Vagina (tissue), 2 donors: Measurements from ENCODE around the gene CFAP119. TPM values are rescaled to one million over a fixed set of nuclear protein-coding genes. Genes with fewer than 3 reads are reported as not detected.

ENCODE experiments used
- DNase-seq, 2 donors: peaks; one replicate each; pipeline ENCODE4 v3.0.0-alpha.2; 2017; ENCODE audit errors: extremely low spot score in 2 of 2
- H3K27ac ChIP-seq: fragments of 200-600 bp; sonication (generic); one replicate; pipeline ENCODE4 v1.5.1; 2019
- H3K27me3 ChIP-seq: fragments of 200-600 bp; sonication (generic); one replicate; pipeline ENCODE4 v1.5.1; 2019
- H3K36me3 ChIP-seq, 2 donors: fragments of 200-600 bp; sonication (generic); one replicate each; pipeline ENCODE4 v1.5.1; 2017 to 2019
- H3K4me1 ChIP-seq: fragments of 200-600 bp; sonication (generic); one replicate; pipeline ENCODE4 v1.5.1; 2019
- H3K4me3 ChIP-seq, 2 donors: fragments of 200-600 bp; sonication (generic); 1 replicate in 1 of 2; 2 replicates in 1 of 2; pipeline ENCODE4 v1.5.1; 2016 to 2019
- H3K9me3 ChIP-seq: fragments of 200-600 bp; sonication (generic); one replicate; pipeline ENCODE4 v1.5.1; 2019
- CTCF ChIP-seq, 3 experiments: fragments of 450-650 bp in 2 of 3; fragments of 200-600 bp in 1 of 3; sonication (generic) in 1 of 3; IDR thresholded peaks; one replicate each; pipeline ENCODE4 v1.5.1; 2017 to 2019; ENCODE audit warnings: antibody characterized with exemption in 3 of 3, mild to moderate bottlenecking in 2 of 3, moderate library complexity in 2 of 3
- POLR2A ChIP-seq, 2 donors: fragments of 450-650 bp; IDR thresholded peaks; one replicate each; pipeline ENCODE4 v1.6.1; 2017; ENCODE audit warnings: antibody characterized with exemption in 2 of 2, mild to moderate bottlenecking in 2 of 2, moderate library complexity in 2 of 2
- POLR2AphosphoS5 ChIP-seq, 2 donors: sonication (generic); formaldehyde crosslinking; IDR thresholded peaks; one replicate each; pipeline ENCODE4 v1.9.0; 2017; ENCODE audit warnings: antibody characterized with exemption in 2 of 2, mild to moderate bottlenecking in 2 of 2, low read depth in 1 of 2; ENCODE audit not compliant: insufficient read depth in 1 of 2
- intact Hi-C: fragments of 100-400 bp; cut with DNase I; formaldehyde crosslinking; loops from one replicate; pipeline ENCODE4 v1.15.1; 2023
- total RNA-seq: library from RNA; depleted of rRNA; stranded (reverse); fragments of >200 nt; gene quantifications from one replicate; pipeline ENCODE4 v1.2.3, GENCODE V29; 2016

CFAP119 gene
- total RNA-seq, 1 donor from 2014 or later = 1.7 TPM

- Histone ChIP-seq H3K36me3 (peaks cover 0 to 27% of the 10 kb centered on the region in 2 donors), H3K27ac (no peak overlapping the region), H3K27me3 (no peaks in the 10 kb centered on the region), H3K4me1 (peaks cover 31% of the 10 kb centered on the region), H3K4me3 (no peak overlapping the region), H3K9me3 (no peaks in the 10 kb centered on the region)
- no peak for DNase-seq
- intact Hi-C loops = no loop called here
- no peak for TF ChIP-seq POLR2A (IDR thresholded peaks at IDR 0.05)
- TF ChIP-seq CTCF (IDR thresholded peaks at IDR 0.05) = no peak
- no peak for TF ChIP-seq POLR2AphosphoS5 (IDR thresholded peaks at IDR 0.05; ENCODE audit: insufficient read depth in 1 of 2, low read depth in 1 of 2)
These were observed 18.2 kb upstream of the CFAP119 start for GRCh38 chr16:30780021-30780420.

- Histone ChIP-seq H3K27ac (no peak overlapping the region), H3K9me3 (no peaks in the 10 kb centered on the region), H3K27me3 (no peaks in the 10 kb centered on the region), H3K4me1 (peaks cover 31% of the 10 kb centered on the region), H3K36me3 (peaks cover 0 to 27% of the 10 kb centered on the region in 2 donors), H3K4me3 (no peak overlapping the region)
- intact Hi-C loops = no loop called here
- DNase-seq = no peak
- no peak for TF ChIP-seq CTCF (IDR thresholded peaks at IDR 0.05)
- TF ChIP-seq POLR2AphosphoS5 (IDR thresholded peaks at IDR 0.05; ENCODE audit: insufficient read depth in 1 of 2, low read depth in 1 of 2) = no peak
- TF ChIP-seq POLR2A (IDR thresholded peaks at IDR 0.05) = no peak
These were observed 17.7 kb upstream of the CFAP119 start for GRCh38 chr16:30779596-30779995.

GRCh38 chr16:30778549-30779244, 16.8 kb upstream of the CFAP119 start:
- Histone ChIP-seq H3K4me3 (no peak overlapping the region), H3K27ac (no peak overlapping the region), H3K9me3 (no peaks in the 10 kb centered on the region), H3K36me3 (peaks cover 0 to 28% of the 10 kb centered on the region in 2 donors), H3K27me3 (no peaks in the 10 kb centered on the region), H3K4me1 (peaks cover 29% of the 10 kb centered on the region)
- intact Hi-C loops = no loop called here
- TF ChIP-seq POLR2AphosphoS5 (IDR thresholded peaks at IDR 0.05; ENCODE audit: insufficient read depth in 1 of 2, low read depth in 1 of 2) = no peak
- TF ChIP-seq POLR2A (IDR thresholded peaks at IDR 0.05) = no peak
- no peak for TF ChIP-seq CTCF (IDR thresholded peaks at IDR 0.05)
- DNase-seq = no peak

GRCh38 chr16:30777591-30778297, 15.9 kb upstream of the CFAP119 start:
- Histone ChIP-seq H3K27me3 (no peaks in the 10 kb centered on the region), H3K4me3 (no peak overlapping the region), H3K36me3 (peaks cover 0 to 22% of the 10 kb centered on the region in 2 donors), H3K4me1 (peaks cover 29% of the 10 kb centered on the region), H3K27ac (no peak overlapping the region), H3K9me3 (no peaks in the 10 kb centered on the region)
- intact Hi-C loops = no loop called here
- TF ChIP-seq POLR2AphosphoS5 (IDR thresholded peaks at IDR 0.05; ENCODE audit: insufficient read depth in 1 of 2, low read depth in 1 of 2) (no peak), POLR2A (IDR thresholded peaks at IDR 0.05) (no peak), CTCF (IDR thresholded peaks at IDR 0.05) (no peak)
- no peak for DNase-seq
